IgD-negative memory B cell (primary cell): ENCODE results near the gene SCEL. TPM values are rescaled to one million over a fixed set of nuclear protein-coding genes. Genes with fewer than 3 reads are reported as not detected.

ENCODE experiments used
- polyA plus RNA-seq: library from polyadenylated mRNA; unstranded; fragments of 300-500 nt; fragmentation: Illumina TruSeq; gene quantifications from one replicate; pipeline ENCODE4 v1.2.3, GENCODE V29; 2021

Gene SCEL
- polyA plus RNA-seq, 1 donor from 2014 or later = not detected

Other genes with a start within 250 kb of the SCEL start
- 78.2 TPM for gene MYCBP2, start 208.6 kb upstream of the SCEL start, polyA plus RNA-seq
- 7.7 TPM for gene SLAIN1, start 162.0 kb downstream of the SCEL start, polyA plus RNA-seq